ENCODE measurements around the gene AGPAT1. TPM values are rescaled to one million over a fixed set of nuclear protein-coding genes. Genes with fewer than 3 reads are reported as not detected.
A peak's percentile ranks its signal among the peaks of the same experiment; 100 is the strongest.

AGPAT1 gene
- total and polyA plus RNA-seq, 2 of the 13 experiments (the other 11 are each of a cell fraction or from before 2014, with no cell fraction given), result 51.3 to 139 TPM

DNA sequence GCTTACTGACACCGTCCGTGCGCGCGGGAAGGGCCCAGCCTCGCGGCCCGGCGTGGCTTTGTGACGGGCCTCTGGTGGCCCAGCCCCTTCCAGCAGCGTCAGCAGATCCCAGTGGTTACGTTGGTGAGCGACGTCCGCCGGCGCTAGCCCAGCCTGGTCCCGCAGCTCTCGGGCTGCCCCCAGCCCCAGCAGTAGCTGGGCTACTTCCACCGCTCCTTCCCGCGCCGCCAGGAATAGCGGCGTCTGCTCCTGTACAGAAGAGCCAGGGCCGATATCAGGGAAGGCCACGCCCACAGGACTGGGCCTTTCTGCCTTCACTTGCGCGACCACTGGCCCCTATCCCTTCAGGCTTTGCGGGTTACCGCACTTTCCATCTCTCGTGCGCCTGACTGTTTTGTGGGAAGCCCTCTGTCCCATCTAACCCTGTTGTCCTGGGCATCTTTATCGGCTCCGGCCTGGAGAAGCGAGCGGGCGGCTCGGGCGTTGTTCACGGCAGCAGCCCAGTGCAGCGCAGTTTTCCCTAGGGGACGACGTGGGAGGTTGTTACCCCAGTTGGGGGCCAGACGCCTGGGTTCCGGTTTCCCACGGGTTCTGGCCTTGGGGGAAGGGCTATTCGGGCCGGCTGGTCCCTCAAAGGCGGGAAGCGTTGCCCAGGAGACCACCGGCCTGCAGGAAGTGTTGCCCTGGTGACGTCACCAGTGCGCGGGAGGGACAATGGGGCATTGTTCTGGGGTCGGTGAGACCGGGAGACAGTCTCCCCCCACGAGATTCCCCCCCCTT lies 20.2 kb upstream of the AGPAT1 start (continued):
- TF ChIP-seq, protein P1, sequence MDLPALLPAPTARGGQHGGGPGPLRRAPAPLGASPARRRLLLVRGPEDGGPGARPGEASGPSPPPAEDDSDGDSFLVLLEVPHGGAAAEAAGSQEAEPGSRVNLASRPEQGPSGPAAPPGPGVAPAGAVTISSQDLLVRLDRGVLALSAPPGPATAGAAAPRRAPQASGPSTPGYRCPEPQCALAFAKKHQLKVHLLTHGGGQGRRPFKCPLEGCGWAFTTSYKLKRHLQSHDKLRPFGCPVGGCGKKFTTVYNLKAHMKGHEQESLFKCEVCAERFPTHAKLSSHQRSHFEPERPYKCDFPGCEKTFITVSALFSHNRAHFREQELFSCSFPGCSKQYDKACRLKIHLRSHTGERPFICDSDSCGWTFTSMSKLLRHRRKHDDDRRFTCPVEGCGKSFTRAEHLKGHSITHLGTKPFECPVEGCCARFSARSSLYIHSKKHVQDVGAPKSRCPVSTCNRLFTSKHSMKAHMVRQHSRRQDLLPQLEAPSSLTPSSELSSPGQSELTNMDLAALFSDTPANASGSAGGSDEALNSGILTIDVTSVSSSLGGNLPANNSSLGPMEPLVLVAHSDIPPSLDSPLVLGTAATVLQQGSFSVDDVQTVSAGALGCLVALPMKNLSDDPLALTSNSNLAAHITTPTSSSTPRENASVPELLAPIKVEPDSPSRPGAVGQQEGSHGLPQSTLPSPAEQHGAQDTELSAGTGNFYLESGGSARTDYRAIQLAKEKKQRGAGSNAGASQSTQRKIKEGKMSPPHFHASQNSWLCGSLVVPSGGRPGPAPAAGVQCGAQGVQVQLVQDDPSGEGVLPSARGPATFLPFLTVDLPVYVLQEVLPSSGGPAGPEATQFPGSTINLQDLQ (CRISPR knock-in tag; IDR thresholded peaks at IDR 0.05), result no peak
- no peak for TF ChIP-seq GPN1 (CRISPR knock-in tag; IDR thresholded peaks at IDR 0.05; ENCODE audit: borderline replicate concordance)
- TF ChIP-seq, protein P2, sequence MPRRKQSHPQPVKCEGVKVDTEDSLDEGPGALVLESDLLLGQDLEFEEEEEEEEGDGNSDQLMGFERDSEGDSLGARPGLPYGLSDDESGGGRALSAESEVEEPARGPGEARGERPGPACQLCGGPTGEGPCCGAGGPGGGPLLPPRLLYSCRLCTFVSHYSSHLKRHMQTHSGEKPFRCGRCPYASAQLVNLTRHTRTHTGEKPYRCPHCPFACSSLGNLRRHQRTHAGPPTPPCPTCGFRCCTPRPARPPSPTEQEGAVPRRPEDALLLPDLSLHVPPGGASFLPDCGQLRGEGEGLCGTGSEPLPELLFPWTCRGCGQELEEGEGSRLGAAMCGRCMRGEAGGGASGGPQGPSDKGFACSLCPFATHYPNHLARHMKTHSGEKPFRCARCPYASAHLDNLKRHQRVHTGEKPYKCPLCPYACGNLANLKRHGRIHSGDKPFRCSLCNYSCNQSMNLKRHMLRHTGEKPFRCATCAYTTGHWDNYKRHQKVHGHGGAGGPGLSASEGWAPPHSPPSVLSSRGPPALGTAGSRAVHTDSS (CRISPR knock-in tag; conservative IDR thresholded peaks at IDR 0.05), result 0 out of 2 replicates have a peak, but pooled peaks have one; percentile 74
- no peak; the same call in 1 of the 2 replicates for TF ChIP-seq ZNF816 (CRISPR knock-in tag; IDR thresholded peaks at IDR 0.05; ENCODE audit: borderline replicate concordance)
- peak; percentile 35; the same call in 1 of the 2 replicates for TF ChIP-seq NR2F2 (IDR thresholded peaks at IDR 0.05; ENCODE audit: borderline replicate concordance, low read depth)
- no peak for TF ChIP-seq POLR2AphosphoS2 (IDR thresholded peaks at IDR 0.05; ENCODE audit: low read depth, low read length)
- peak; percentile 87; the same call in 1 of the 2 replicates for TF ChIP-seq ZNF232 (CRISPR knock-in tag; IDR thresholded peaks at IDR 0.05; ENCODE audit: borderline replicate concordance)
- peak; percentile 23; the same call in 1 of the 2 replicates for TF ChIP-seq TARDBP (CRISPR knock-in tag; IDR thresholded peaks at IDR 0.05)
- TF ChIP-seq ZNF773 (CRISPR knock-in tag; IDR thresholded peaks at IDR 0.05; ENCODE audit: borderline replicate concordance), result peak; percentile 18; the same call in 1 of the 2 replicates
- peak; percentile 51; the same call in 1 of the 2 replicates for TF ChIP-seq REPIN1 (CRISPR knock-in tag; IDR thresholded peaks at IDR 0.05; ENCODE audit: borderline replicate concordance, low read depth)
- TF ChIP-seq, protein P3, sequence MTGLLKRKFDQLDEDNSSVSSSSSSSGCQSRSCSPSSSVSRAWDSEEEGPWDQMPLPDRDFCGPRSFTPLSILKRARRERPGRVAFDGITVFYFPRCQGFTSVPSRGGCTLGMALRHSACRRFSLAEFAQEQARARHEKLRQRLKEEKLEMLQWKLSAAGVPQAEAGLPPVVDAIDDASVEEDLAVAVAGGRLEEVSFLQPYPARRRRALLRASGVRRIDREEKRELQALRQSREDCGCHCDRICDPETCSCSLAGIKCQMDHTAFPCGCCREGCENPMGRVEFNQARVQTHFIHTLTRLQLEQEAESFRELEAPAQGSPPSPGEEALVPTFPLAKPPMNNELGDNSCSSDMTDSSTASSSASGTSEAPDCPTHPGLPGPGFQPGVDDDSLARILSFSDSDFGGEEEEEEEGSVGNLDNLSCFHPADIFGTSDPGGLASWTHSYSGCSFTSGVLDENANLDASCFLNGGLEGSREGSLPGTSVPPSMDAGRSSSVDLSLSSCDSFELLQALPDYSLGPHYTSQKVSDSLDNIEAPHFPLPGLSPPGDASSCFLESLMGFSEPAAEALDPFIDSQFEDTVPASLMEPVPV (CRISPR knock-in tag; IDR thresholded peaks at IDR 0.05), result peak; percentile 0; the same call in 1 of the 2 replicates
- TF ChIP-seq BRD4 (CRISPR knock-in tag; IDR thresholded peaks at IDR 0.05), result no peak; the same call in none of the 2 replicates
- peak in 1 of 2 experiments; percentile 73; a peak in 2 of 4 replicates for TF ChIP-seq KLF16 (CRISPR knock-in tag; IDR thresholded peaks at IDR 0.05)
- TF ChIP-seq ZBTB7A (CRISPR knock-in tag; IDR thresholded peaks at IDR 0.05), result peak; percentile 93
- TF ChIP-seq, protein P4, sequence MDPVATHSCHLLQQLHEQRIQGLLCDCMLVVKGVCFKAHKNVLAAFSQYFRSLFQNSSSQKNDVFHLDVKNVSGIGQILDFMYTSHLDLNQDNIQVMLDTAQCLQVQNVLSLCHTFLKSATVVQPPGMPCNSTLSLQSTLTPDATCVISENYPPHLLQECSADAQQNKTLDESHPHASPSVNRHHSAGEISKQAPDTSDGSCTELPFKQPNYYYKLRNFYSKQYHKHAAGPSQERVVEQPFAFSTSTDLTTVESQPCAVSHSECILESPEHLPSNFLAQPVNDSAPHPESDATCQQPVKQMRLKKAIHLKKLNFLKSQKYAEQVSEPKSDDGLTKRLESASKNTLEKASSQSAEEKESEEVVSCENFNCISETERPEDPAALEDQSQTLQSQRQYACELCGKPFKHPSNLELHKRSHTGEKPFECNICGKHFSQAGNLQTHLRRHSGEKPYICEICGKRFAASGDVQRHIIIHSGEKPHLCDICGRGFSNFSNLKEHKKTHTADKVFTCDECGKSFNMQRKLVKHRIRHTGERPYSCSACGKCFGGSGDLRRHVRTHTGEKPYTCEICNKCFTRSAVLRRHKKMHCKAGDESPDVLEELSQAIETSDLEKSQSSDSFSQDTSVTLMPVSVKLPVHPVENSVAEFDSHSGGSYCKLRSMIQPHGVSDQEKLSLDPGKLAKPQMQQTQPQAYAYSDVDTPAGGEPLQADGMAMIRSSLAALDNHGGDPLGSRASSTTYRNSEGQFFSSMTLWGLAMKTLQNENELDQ (CRISPR knock-in tag; IDR thresholded peaks at IDR 0.05; ENCODE audit: borderline replicate concordance), result no peak
- 0 out of 2 replicates have a peak, but pooled peaks have one; percentile 5 for TF ChIP-seq NFE2 (CRISPR knock-in tag; IDR thresholded peaks at IDR 0.05)
- TF ChIP-seq, protein P5, sequence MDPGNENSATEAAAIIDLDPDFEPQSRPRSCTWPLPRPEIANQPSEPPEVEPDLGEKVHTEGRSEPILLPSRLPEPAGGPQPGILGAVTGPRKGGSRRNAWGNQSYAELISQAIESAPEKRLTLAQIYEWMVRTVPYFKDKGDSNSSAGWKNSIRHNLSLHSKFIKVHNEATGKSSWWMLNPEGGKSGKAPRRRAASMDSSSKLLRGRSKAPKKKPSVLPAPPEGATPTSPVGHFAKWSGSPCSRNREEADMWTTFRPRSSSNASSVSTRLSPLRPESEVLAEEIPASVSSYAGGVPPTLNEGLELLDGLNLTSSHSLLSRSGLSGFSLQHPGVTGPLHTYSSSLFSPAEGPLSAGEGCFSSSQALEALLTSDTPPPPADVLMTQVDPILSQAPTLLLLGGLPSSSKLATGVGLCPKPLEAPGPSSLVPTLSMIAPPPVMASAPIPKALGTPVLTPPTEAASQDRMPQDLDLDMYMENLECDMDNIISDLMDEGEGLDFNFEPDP (CRISPR knock-in tag; conservative IDR thresholded peaks at IDR 0.05), result 0 out of 2 replicates have a peak, but pooled peaks have one; percentile 85
